Central memory CD8-positive, alpha-beta T cell (primary cell): Measurements from ENCODE around the gene GHR.
"Not testable (repeated sequence)": the region's sequence is repeated elsewhere in the genome, so short reads cannot be mapped to it uniquely, and the experiment has no call there.

Experiments used
- ATAC-seq: fragments of 150-1000 bp; cut with Tn5 transposase; replicated peaks from 2 replicates; pipeline ENCODE4 v1.10.0; 2022; ENCODE audit warnings: mild to moderate bottlenecking, moderate FRiP score, moderate number of reproducible peaks; ENCODE audit not compliant: poor library complexity, severe bottlenecking; ENCODE audit errors: extremely low read depth
- DNase-seq, 2 donors: peaks; one replicate each; pipeline ENCODE4 v3.0.0; 2021; ENCODE audit warnings: low spot score in 2 of 2
- H3K27ac Mint-ChIP-seq: one replicate; pipeline ENCODE4 v1.8.0; 2022; ENCODE audit warnings: low read depth, mild to moderate bottlenecking, moderate library complexity, mixed read lengths
- H3K27me3 Mint-ChIP-seq: one replicate; pipeline ENCODE4 v1.8.0; 2022; ENCODE audit warnings: mixed read lengths
- H3K36me3 Mint-ChIP-seq: one replicate; pipeline ENCODE4 v1.8.0; 2022; ENCODE audit warnings: mild to moderate bottlenecking, moderate library complexity, mixed read lengths; ENCODE audit not compliant: insufficient read depth
- H3K4me1 Mint-ChIP-seq: one replicate; pipeline ENCODE4 v1.8.0; 2022; ENCODE audit warnings: mixed read lengths
- H3K4me3 Mint-ChIP-seq: one replicate; pipeline ENCODE4 v1.8.0; 2022; ENCODE audit warnings: mild to moderate bottlenecking, moderate library complexity, mixed read lengths
- H3K9me3 Mint-ChIP-seq: one replicate; pipeline ENCODE4 v1.8.0; 2022; ENCODE audit warnings: mixed read lengths

GHR gene

GRCh38 chr5:42564689-42565356, 141.6 kb downstream of the GHR start:
- H3K36me3 Mint-ChIP-seq = no peaks in the 10 kb centered on the region
- no peak overlapping the region for H3K4me3 Mint-ChIP-seq
- no peaks in the 10 kb centered on the region for H3K9me3 Mint-ChIP-seq
- H3K4me1 Mint-ChIP-seq = no peaks in the 10 kb centered on the region
- H3K27ac Mint-ChIP-seq = no peak overlapping the region
- ATAC-seq (no peak), DNase-seq (no peak)
- peaks cover 29% of the 10 kb centered on the region for H3K27me3 Mint-ChIP-seq

GRCh38 chr5:42566652-42567295, 143.5 kb downstream of the GHR start:
- no peak for ATAC-seq
- DNase-seq = no peak
- Mint-ChIP-seq H3K27me3 (peaks cover 22% of the 10 kb centered on the region), H3K36me3 (no peaks in the 10 kb centered on the region), H3K4me1 (no peaks in the 10 kb centered on the region), H3K27ac (no peak overlapping the region), H3K4me3 (no peak overlapping the region), H3K9me3 (no peaks in the 10 kb centered on the region)

- ATAC-seq (no peak), DNase-seq (no peak)
- Mint-ChIP-seq H3K9me3 (no peaks in the 10 kb centered on the region), H3K36me3 (no peaks in the 10 kb centered on the region), H3K4me1 (no peaks in the 10 kb centered on the region), H3K4me3 (no peak overlapping the region), H3K27ac (no peak overlapping the region), H3K27me3 (peaks cover 46% of the 10 kb centered on the region)
Measured at GRCh38 chr5:42569325-42569724, 146.1 kb downstream of the GHR start.

GRCh38 chr5:42569953-42570548, 146.8 kb downstream of the GHR start:
- Mint-ChIP-seq H3K36me3 (no peaks in the 10 kb centered on the region), H3K27ac (no peak overlapping the region), H3K9me3 (no peaks in the 10 kb centered on the region), H3K4me1 (no peaks in the 10 kb centered on the region), H3K27me3 (peaks cover 53% of the 10 kb centered on the region), H3K4me3 (no peak overlapping the region)
- DNase-seq (no peak), ATAC-seq (no peak)

GRCh38 chr5:42570966-42571960, 148.0 kb downstream of the GHR start:
- H3K9me3 Mint-ChIP-seq = no peaks in the 10 kb centered on the region
- no peaks in the 10 kb centered on the region for H3K4me1 Mint-ChIP-seq
- peaks cover 60% of the 10 kb centered on the region for H3K27me3 Mint-ChIP-seq
- no peak for DNase-seq
- ATAC-seq = no peak
- peaks cover 3% of the 10 kb centered on the region for H3K36me3 Mint-ChIP-seq
- H3K4me3 Mint-ChIP-seq = no peak overlapping the region
- H3K27ac Mint-ChIP-seq = no peak overlapping the region

- H3K27ac Mint-ChIP-seq = no peak overlapping the region
- peaks cover 60% of the 10 kb centered on the region for H3K27me3 Mint-ChIP-seq
- ATAC-seq = no peak
- H3K9me3 Mint-ChIP-seq = no peaks in the 10 kb centered on the region
- no peak overlapping the region for H3K4me3 Mint-ChIP-seq
- DNase-seq = no peak
- peaks cover 3% of the 10 kb centered on the region for H3K36me3 Mint-ChIP-seq
- H3K4me1 Mint-ChIP-seq = no peaks in the 10 kb centered on the region
Measured at GRCh38 chr5:42572313-42572712, 149.1 kb downstream of the GHR start.

- H3K36me3 Mint-ChIP-seq = peaks cover 3% of the 10 kb centered on the region
- peaks cover 57% of the 10 kb centered on the region for H3K27me3 Mint-ChIP-seq
- DNase-seq (no peak), ATAC-seq (no peak)
- no peak overlapping the region for H3K27ac Mint-ChIP-seq
- H3K4me3 Mint-ChIP-seq = no peak overlapping the region
- no peaks in the 10 kb centered on the region for H3K9me3 Mint-ChIP-seq
- no peaks in the 10 kb centered on the region for H3K4me1 Mint-ChIP-seq
Measured at GRCh38 chr5:42573386-42573785, 150.1 kb downstream of the GHR start.

GRCh38 chr5:42575914-42576313, 152.7 kb downstream of the GHR start:
- H3K27me3 Mint-ChIP-seq = peaks cover 52% of the 10 kb centered on the region
- not testable (repeated sequence) for H3K36me3 Mint-ChIP-seq, DNase-seq, H3K9me3 Mint-ChIP-seq, H3K27ac Mint-ChIP-seq, ATAC-seq, H3K4me1 Mint-ChIP-seq, H3K4me3 Mint-ChIP-seq

- H3K4me1 Mint-ChIP-seq, H3K9me3 Mint-ChIP-seq, ATAC-seq, H3K36me3 Mint-ChIP-seq, DNase-seq, H3K27ac Mint-ChIP-seq, H3K4me3 Mint-ChIP-seq: not testable (repeated sequence)
- peaks cover 34% of the 10 kb centered on the region for H3K27me3 Mint-ChIP-seq
Measured at GRCh38 chr5:42578901-42579300, 155.7 kb downstream of the GHR start.

- H3K9me3 Mint-ChIP-seq = no peaks in the 10 kb centered on the region
- ATAC-seq (no peak), DNase-seq (no peak)
- no peak overlapping the region for H3K4me3 Mint-ChIP-seq
- no peak overlapping the region for H3K27ac Mint-ChIP-seq
- no peaks in the 10 kb centered on the region for H3K4me1 Mint-ChIP-seq
- H3K27me3 Mint-ChIP-seq = peaks cover 30% of the 10 kb centered on the region
- H3K36me3 Mint-ChIP-seq = peaks cover 3% of the 10 kb centered on the region
Measured at GRCh38 chr5:42579320-42579719, 156.1 kb downstream of the GHR start.

GRCh38 chr5:42581845-42582244, 158.6 kb downstream of the GHR start:
- no peak for DNase-seq
- Mint-ChIP-seq H3K9me3 (no peaks in the 10 kb centered on the region), H3K4me1 (no peaks in the 10 kb centered on the region), H3K36me3 (no peaks in the 10 kb centered on the region), H3K27ac (no peak overlapping the region), H3K4me3 (no peak overlapping the region), H3K27me3 (peaks cover 16% of the 10 kb centered on the region)
- no peak for ATAC-seq

GRCh38 chr5:42582723-42583122, 159.5 kb downstream of the GHR start:
- Mint-ChIP-seq H3K4me3 (no peak overlapping the region), H3K36me3 (no peaks in the 10 kb centered on the region), H3K27ac (no peak overlapping the region), H3K9me3 (no peaks in the 10 kb centered on the region), H3K27me3 (peaks cover 22% of the 10 kb centered on the region), H3K4me1 (no peaks in the 10 kb centered on the region)
- no peak for ATAC-seq
- no peak for DNase-seq
